Sigmoid colon (tissue), 7 donors: Measurements from ENCODE around the gene ZNF319. TPM values are rescaled to one million over a fixed set of nuclear protein-coding genes. Genes with fewer than 3 reads are reported as not detected.

Source experiments
- DNase-seq: peaks from one replicate; pipeline ENCODE4 v3.0.0-alpha.2; 2019
- H3K27ac ChIP-seq, 4 donors: fragments of 200-600 bp; sonication (generic); one replicate each; pipeline ENCODE4 v1.5.1; 2016 to 2019; ENCODE audit warnings: mild to moderate bottlenecking in 1 of 4
- H3K27me3 ChIP-seq, 3 donors: fragments of 200-600 bp; sonication (generic); one replicate each; pipeline ENCODE4 v1.5.1; 2019; ENCODE audit warnings: mild to moderate bottlenecking in 1 of 3
- H3K36me3 ChIP-seq, 4 donors: fragments of 200-600 bp; sonication (generic); one replicate each; pipeline ENCODE4 v1.5.1; 2016 to 2019
- H3K4me1 ChIP-seq, 4 donors: fragments of 200-600 bp; sonication (generic); one replicate each; pipeline ENCODE4 v1.5.1; 2017 to 2019
- H3K4me3 ChIP-seq, 4 donors: fragments of 200-600 bp; sonication (generic); one replicate each; pipeline ENCODE4 v1.5.1; 2017 to 2019; ENCODE audit warnings: mild to moderate bottlenecking in 2 of 4, moderate library complexity in 1 of 4
- H3K9me3 ChIP-seq, 4 donors: fragments of 200-600 bp in 3 of 4; sonication (generic) in 3 of 4; one replicate each; pipeline versions ENCODE4 v1.5.1 to v1.6.1; 2013 to 2019
- CTCF ChIP-seq, 4 experiments: fragments of 450-650 bp in 3 of 4; fragments of 200-600 bp in 1 of 4; IDR thresholded peaks; one replicate each; pipeline ENCODE4 v1.5.1; 2016 to 2019; ENCODE audit warnings: antibody characterized with exemption in 4 of 4, mild to moderate bottlenecking in 3 of 4, moderate library complexity in 2 of 4
- EP300 ChIP-seq, 4 donors: sonication (generic); formaldehyde crosslinking; IDR thresholded peaks; one replicate each; pipeline ENCODE4 v1.6.1; 2017; ENCODE audit warnings: antibody characterized with exemption in 4 of 4
- POLR2A ChIP-seq, 2 donors: fragments of 450-650 bp; IDR thresholded peaks; one replicate each; pipeline ENCODE4 v1.6.1; 2016; ENCODE audit warnings: antibody characterized with exemption in 2 of 2, mild to moderate bottlenecking in 2 of 2, moderate library complexity in 2 of 2
- POLR2AphosphoS5 ChIP-seq, 4 donors: sonication (generic); formaldehyde crosslinking; IDR thresholded peaks; one replicate each; pipeline ENCODE4 v1.6.1; 2017; ENCODE audit warnings: antibody characterized with exemption in 4 of 4
- WGBS, 2 donors: extraction: QIAGEN DNeasy Blood & Tissue Kit; methylation state at CpG; one replicate each; pipeline ENCODE4 v1.1.7; 2013; 5-methylcytosine and 5-hydroxymethylcytosine counted together
- intact Hi-C: fragments of 100-400 bp; cut with DNase I; formaldehyde crosslinking; loops from one replicate; pipeline ENCODE4 v1.15.1; 2023
- polyA plus RNA-seq, 3 donors: library from polyadenylated mRNA; stranded (reverse); fragments of 200-250 nt; gene quantifications; one replicate each; pipeline ENCODE4 v1.2.3, GENCODE V29; 2013
- total RNA-seq, 4 donors: library from RNA; depleted of rRNA; stranded (reverse); fragments of >200 nt; gene quantifications; one replicate each; pipeline ENCODE4 v1.1.0, GENCODE V29; 2016
- donor health status: healthy with polysubstance abuse.
- donor health status: Bipolar disorder and iron deficiency.
- donor health status: healthy.

ZNF319 gene
- total and polyA plus RNA-seq, 7 donors: 1.2 to 5.7 (median 4.8) TPM

- 88 to 90% methylated on average over 9 of the region's 9 CpGs for WGBS, 2 donors
These were observed 33.5 kb downstream of the ZNF319 start for GRCh38 chr16:57966986-57967385.

GRCh38 chr16:57966204-57966771 lies 34.2 kb downstream of the ZNF319 start:
- Histone ChIP-seq H3K4me3 (no peak overlapping the region), H3K36me3 (no peaks in the 10 kb centered on the region), H3K27ac (no peak overlapping the region), H3K9me3 (no peaks in the 10 kb centered on the region), H3K4me1 (no peaks in the 10 kb centered on the region), H3K27me3 (no peaks in the 10 kb centered on the region)
- TF ChIP-seq POLR2A (IDR thresholded peaks at IDR 0.05): no peak
- no peak for TF ChIP-seq CTCF (IDR thresholded peaks at IDR 0.05)
- no peak for TF ChIP-seq POLR2AphosphoS5 (IDR thresholded peaks at IDR 0.05)
- TF ChIP-seq EP300 (IDR thresholded peaks at IDR 0.05): no peak
- DNase-seq: no peak
- WGBS, 2 donors: 50 to 56% methylated on average over 4 of the region's 4 CpGs
- intact Hi-C loops: no loop called here

More at GRCh38 chr16:57966986-57967385, 33.5 kb downstream of the ZNF319 start:
- Histone ChIP-seq H3K36me3 (no peaks in the 10 kb centered on the region), H3K4me1 (no peaks in the 10 kb centered on the region), H3K27ac (no peak overlapping the region), H3K4me3 (no peak overlapping the region), H3K9me3 (no peaks in the 10 kb centered on the region), H3K27me3 (no peaks in the 10 kb centered on the region)
- TF ChIP-seq EP300 (IDR thresholded peaks at IDR 0.05) (no peak), CTCF (IDR thresholded peaks at IDR 0.05) (no peak), POLR2AphosphoS5 (IDR thresholded peaks at IDR 0.05) (no peak), POLR2A (IDR thresholded peaks at IDR 0.05) (no peak)
- intact Hi-C loops: no loop called here
- DNase-seq: no peak

GRCh38 chr16:57964157-57964700 lies 36.2 kb downstream of the ZNF319 start:
- H3K4me1 ChIP-seq: no peaks in the 10 kb centered on the region
- intact Hi-C loops: no loop called here
- no peaks in the 10 kb centered on the region for H3K27me3 ChIP-seq
- 79 to 83% methylated on average over 10 of the region's 10 CpGs for WGBS, 2 donors
- H3K36me3 ChIP-seq: no peaks in the 10 kb centered on the region
- H3K9me3 ChIP-seq: no peaks in the 10 kb centered on the region
- no peak for DNase-seq
- H3K4me3 ChIP-seq: no peak overlapping the region
- TF ChIP-seq POLR2A (IDR thresholded peaks at IDR 0.05): no peak
- TF ChIP-seq EP300 (IDR thresholded peaks at IDR 0.05): no peak
- no peak for TF ChIP-seq CTCF (IDR thresholded peaks at IDR 0.05)
- no peak for TF ChIP-seq POLR2AphosphoS5 (IDR thresholded peaks at IDR 0.05)
- no peak overlapping the region for H3K27ac ChIP-seq

- intact Hi-C loops: no loop called here
- no peaks in the 10 kb centered on the region for H3K4me1 ChIP-seq
- 75 to 90% methylated on average over 9 of the region's 9 CpGs for whole genome bisulfite sequencing, 2 donors
- TF ChIP-seq POLR2AphosphoS5 (IDR thresholded peaks at IDR 0.05) (no peak), CTCF (IDR thresholded peaks at IDR 0.05) (no peak), EP300 (IDR thresholded peaks at IDR 0.05) (no peak), POLR2A (IDR thresholded peaks at IDR 0.05) (no peak)
- H3K36me3 ChIP-seq: no peaks in the 10 kb centered on the region
- H3K4me3 ChIP-seq: no peak overlapping the region
- DNase-seq: no peak
- no peak overlapping the region for H3K27ac ChIP-seq
- no peaks in the 10 kb centered on the region for H3K9me3 ChIP-seq
- no peaks in the 10 kb centered on the region for H3K27me3 ChIP-seq
These were observed 37.7 kb downstream of the ZNF319 start for GRCh38 chr16:57962756-57963155.

- 63 to 75% methylated on average over 5 of the region's 5 CpGs for WGBS, 2 donors
- Histone ChIP-seq H3K9me3 (no peaks in the 10 kb centered on the region), H3K4me3 (no peak overlapping the region), H3K27ac (no peak overlapping the region), H3K4me1 (no peaks in the 10 kb centered on the region), H3K27me3 (no peaks in the 10 kb centered on the region), H3K36me3 (no peaks in the 10 kb centered on the region)
- intact Hi-C loops: no loop called here
- DNase-seq: no peak
- no peak for TF ChIP-seq EP300 (IDR thresholded peaks at IDR 0.05)
- no peak for TF ChIP-seq POLR2AphosphoS5 (IDR thresholded peaks at IDR 0.05)
- no peak for TF ChIP-seq POLR2A (IDR thresholded peaks at IDR 0.05)
These were observed 38.4 kb downstream of the ZNF319 start for GRCh38 chr16:57962046-57962445.
